Stimulated activated naive CD8-positive, alpha-beta T cell treated with anti-CD3 and anti-CD28 coated beads, Interleukin-15, Interleukin-2, amounts not matched to agents 100 ng/mL and 50 ng/mL, for 24 hours (primary cell): ENCODE results near the gene FABP6.

Experiments used
- H3K27ac Mint-ChIP-seq: one replicate; pipeline ENCODE4 v1.8.0; 2021; ENCODE audit warnings: mild to moderate bottlenecking, mixed read lengths
- H3K27me3 Mint-ChIP-seq: one replicate; pipeline ENCODE4 v1.8.0; 2021; ENCODE audit warnings: mixed read lengths
- H3K36me3 Mint-ChIP-seq: one replicate; pipeline ENCODE4 v1.8.0; 2021; ENCODE audit warnings: low read depth, mixed read lengths
- H3K4me1 Mint-ChIP-seq: one replicate; pipeline ENCODE4 v1.8.0; 2021; ENCODE audit warnings: low read depth, mixed read lengths
- H3K4me3 Mint-ChIP-seq: one replicate; pipeline ENCODE4 v1.8.0; 2021; ENCODE audit warnings: mild to moderate bottlenecking, mixed read lengths
- H3K9me3 Mint-ChIP-seq: one replicate; pipeline ENCODE4 v1.8.0; 2021; ENCODE audit warnings: mixed read lengths

Gene FABP6

DNA sequence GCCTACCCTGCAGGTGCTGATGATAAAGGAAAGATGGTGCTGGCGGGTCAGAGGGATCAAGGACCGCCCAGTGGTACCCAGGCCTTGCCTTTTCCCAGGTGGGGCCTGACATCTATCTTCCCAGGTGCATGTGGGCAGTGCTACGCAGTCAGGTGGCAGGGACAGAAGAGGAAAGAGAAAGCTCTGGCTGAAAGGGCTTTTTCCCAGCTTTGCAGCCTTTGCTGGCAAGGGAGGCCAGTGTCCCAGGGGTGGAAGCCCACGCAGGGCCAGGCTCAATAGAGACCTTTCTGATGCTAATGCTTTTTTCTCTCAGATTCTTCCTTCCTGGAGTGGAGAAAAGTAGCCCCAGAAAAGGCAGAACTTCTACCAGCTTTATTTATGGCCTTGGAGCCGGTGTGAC, 36.7 kb downstream of the FABP6 start:
- H3K27me3 Mint-ChIP-seq = peaks cover 10% of the 10 kb centered on the region
- H3K4me3 Mint-ChIP-seq = no peak overlapping the region
- no peaks in the 10 kb centered on the region for H3K36me3 Mint-ChIP-seq
- H3K27ac Mint-ChIP-seq = no peak overlapping the region
- H3K4me1 Mint-ChIP-seq = peaks cover 15% of the 10 kb centered on the region
- no peaks in the 10 kb centered on the region for H3K9me3 Mint-ChIP-seq

DNA sequence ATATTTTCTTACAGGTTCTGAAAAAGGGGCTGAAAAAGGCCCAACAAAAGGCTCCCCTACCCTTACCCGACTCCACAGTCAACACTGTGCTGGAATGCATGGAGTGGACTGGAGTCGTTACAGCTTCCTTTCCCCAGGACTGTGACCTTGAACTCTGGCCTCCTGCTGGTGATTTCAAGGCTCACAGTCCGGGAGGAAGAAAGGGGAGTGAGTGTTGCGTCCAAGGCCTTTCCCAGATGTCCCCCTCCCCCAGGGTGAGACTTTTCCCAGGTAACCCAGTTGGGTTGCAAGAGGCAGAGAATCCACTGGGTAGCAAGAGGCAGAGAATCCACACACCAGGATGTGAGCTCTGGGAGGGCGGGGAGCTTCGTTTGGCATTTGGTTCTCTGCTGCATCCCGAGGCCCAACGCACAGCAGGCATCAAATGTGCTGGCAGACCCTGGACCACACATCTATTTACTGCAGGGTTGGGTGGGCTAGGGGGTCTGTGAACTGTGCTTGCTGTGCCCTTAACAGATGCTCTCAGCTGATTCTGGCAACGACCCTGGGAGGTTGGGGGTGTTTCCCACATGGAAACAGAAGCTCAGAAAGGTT, 37.5 kb downstream of the FABP6 start:
- H3K4me1 Mint-ChIP-seq = peaks cover 18% of the 10 kb centered on the region
- no peak overlapping the region for H3K27ac Mint-ChIP-seq
- peaks cover 5% of the 10 kb centered on the region for H3K27me3 Mint-ChIP-seq
- no peaks in the 10 kb centered on the region for H3K9me3 Mint-ChIP-seq
- H3K4me3 Mint-ChIP-seq = no peak overlapping the region
- H3K36me3 Mint-ChIP-seq = no peaks in the 10 kb centered on the region

DNA sequence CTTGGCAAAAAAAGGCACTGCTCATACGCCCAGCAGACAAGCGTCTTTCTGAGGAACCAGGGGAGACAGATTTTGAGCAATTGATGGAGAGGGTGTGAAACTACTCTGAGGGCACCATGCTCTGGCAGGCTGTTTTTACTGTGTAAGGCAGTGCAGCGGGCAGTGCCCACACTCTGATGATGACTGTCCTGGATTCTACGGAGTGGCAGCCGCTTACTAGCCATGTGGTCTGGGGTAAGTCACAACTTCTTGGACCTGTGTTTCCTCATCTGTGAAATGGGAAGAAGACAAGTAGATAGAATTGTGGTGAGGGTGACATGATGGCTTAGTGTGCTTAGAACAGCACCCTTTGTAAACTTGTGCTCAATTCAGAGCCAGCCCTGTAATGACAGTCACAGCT, 38.8 kb downstream of the FABP6 start:
- Mint-ChIP-seq H3K27me3 (peaks cover under 1% of the 10 kb centered on the region), H3K27ac (no peak overlapping the region), H3K4me3 (no peak overlapping the region), H3K4me1 (peaks cover 17% of the 10 kb centered on the region), H3K36me3 (no peaks in the 10 kb centered on the region), H3K9me3 (no peaks in the 10 kb centered on the region)

DNA sequence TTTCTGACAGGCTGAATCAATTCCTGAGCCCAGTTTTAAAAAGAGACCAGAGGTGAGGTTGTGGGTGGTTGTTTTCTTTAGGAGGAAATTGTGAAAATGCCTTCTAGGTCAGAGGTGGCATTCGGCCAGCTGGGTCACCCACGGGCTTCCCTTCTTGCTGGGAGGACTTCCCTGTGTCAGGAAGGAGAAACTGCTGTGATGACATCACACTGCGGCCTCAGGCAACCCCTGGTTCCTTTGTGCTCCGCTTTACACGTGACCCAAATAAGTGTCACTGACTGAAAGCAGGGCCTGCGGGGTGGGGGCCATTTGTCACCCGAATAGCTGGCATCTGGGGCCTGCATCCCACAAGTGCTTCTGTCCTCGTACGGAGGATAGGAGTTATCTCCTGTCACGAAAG, 39.7 kb downstream of the FABP6 start:
- H3K9me3 Mint-ChIP-seq = no peaks in the 10 kb centered on the region

DNA sequence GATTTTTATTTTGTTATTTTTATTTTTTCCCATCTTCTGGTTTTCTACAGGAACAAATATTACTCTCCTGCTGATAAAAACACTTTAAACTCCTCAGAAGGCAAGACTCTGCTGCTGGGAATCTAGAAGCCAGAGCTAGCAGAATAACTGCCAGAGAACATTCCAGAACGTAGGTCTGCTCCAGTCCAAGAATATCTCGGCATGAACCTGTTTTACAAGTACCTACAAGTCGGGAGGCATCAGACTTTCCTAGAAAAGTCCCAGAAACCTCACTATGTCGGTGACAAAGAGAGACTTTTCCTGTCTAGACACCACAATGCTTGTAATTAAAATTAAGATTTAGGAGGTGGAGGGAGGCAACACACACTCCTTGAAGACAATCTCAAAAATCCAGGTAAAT, 41.4 kb downstream of the FABP6 start:
- Mint-ChIP-seq H3K4me3 (no peak overlapping the region), H3K9me3 (no peaks in the 10 kb centered on the region), H3K36me3 (no peaks in the 10 kb centered on the region), H3K27me3 (no peaks in the 10 kb centered on the region), H3K4me1 (peaks cover 22% of the 10 kb centered on the region), H3K27ac (no peak overlapping the region)

More for the DNA sequence above, 39.7 kb downstream of the FABP6 start:
- H3K36me3 Mint-ChIP-seq = no peaks in the 10 kb centered on the region
- peaks cover 18% of the 10 kb centered on the region for H3K4me1 Mint-ChIP-seq
- H3K27ac Mint-ChIP-seq = no peak overlapping the region
- no peak overlapping the region for H3K4me3 Mint-ChIP-seq
- H3K27me3 Mint-ChIP-seq = no peaks in the 10 kb centered on the region

DNA sequence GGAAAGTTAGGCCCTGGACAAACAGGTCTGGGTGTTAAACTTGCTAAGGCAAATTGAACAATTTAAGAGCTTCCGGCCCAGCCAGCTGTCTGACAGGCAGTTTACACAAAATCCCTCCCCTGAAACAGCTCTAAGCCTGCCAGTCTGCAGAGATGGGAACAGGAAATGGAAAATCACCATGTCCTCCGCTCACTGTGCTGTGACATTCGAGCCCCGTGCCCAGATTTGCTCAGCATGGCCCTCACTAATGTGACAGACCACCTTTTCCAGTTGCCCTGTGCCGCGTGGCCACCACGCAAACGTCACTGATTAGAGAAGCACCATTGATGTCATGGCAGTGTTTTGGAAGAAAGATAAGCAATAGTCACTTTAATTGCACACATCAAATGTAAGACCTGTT, 42.1 kb downstream of the FABP6 start:
- peak overlapping the region; percentile 56 for H3K27ac Mint-ChIP-seq
- H3K27me3 Mint-ChIP-seq = no peaks in the 10 kb centered on the region
- H3K4me3 Mint-ChIP-seq = peak overlapping the region; percentile 24
- no peaks in the 10 kb centered on the region for H3K36me3 Mint-ChIP-seq
- peaks cover 22% of the 10 kb centered on the region for H3K4me1 Mint-ChIP-seq
- H3K9me3 Mint-ChIP-seq = no peaks in the 10 kb centered on the region

DNA sequence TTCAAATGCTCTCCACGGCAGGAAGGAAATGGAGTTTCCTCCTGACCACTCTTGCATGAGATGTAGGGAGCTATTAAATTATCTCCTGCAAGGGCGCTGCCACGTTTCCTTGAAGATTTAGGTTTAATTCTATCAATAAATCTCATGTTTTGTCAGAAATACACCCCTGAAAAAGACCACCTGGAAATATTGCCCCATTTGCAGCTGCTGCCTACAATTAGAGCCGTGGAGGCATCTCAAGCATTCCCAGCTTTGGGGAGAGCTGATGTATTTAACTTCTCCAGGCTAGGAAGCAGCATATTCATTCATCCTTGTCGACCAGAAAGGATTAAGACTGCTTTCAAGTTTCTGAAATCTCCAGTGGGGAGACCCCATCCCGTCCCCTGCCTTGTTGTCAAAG, 42.5 kb downstream of the FABP6 start:
- no peak overlapping the region for H3K4me3 Mint-ChIP-seq
- no peaks in the 10 kb centered on the region for H3K27me3 Mint-ChIP-seq
- no peak overlapping the region for H3K27ac Mint-ChIP-seq

DNA sequence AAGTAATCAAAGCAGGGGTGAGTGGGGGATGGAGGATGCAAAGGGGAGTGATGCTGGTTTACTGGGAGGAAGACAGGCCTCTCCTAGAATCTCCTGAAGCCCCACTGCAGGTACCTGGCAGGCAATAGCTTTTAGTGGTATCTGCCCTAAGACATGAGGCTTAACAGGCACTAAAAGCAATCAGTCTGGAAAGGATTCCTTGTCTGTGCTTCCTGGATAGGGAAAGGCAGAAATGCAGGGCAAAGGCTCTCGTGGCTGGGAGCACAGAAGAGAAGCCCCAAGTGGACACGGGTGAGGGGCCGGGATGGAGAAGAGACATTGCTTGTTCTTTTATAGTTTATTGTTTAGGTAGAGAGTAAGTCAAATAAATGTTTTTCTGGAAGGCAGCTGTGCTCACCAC, 43.0 kb downstream of the FABP6 start:
- no peaks in the 10 kb centered on the region for H3K36me3 Mint-ChIP-seq
- H3K9me3 Mint-ChIP-seq = no peaks in the 10 kb centered on the region
- no peak overlapping the region for H3K27ac Mint-ChIP-seq
- H3K4me1 Mint-ChIP-seq = peaks cover 22% of the 10 kb centered on the region
- no peak overlapping the region for H3K4me3 Mint-ChIP-seq
- no peaks in the 10 kb centered on the region for H3K27me3 Mint-ChIP-seq

More for the DNA sequence above, 42.5 kb downstream of the FABP6 start:
- H3K9me3 Mint-ChIP-seq = no peaks in the 10 kb centered on the region
- peaks cover 22% of the 10 kb centered on the region for H3K4me1 Mint-ChIP-seq
- no peaks in the 10 kb centered on the region for H3K36me3 Mint-ChIP-seq

DNA sequence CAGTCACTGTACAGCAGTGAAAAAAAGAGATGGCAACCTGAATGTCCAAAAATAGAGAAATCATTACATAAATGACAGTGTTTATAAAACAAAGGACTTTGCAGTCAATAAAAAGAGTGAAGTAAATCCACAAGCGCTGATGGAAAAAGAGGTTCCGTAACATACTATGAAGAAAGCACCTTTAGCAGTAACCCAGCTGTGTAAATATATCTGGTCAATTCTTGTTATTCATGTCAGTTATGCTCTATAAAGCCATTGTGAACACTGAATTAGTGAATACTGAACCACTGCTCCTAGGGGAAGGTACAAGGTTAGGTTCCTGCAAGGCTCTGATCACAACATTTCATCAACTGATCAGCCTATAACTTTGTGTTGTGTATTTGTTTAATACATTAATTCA, 43.6 kb downstream of the FABP6 start:
- H3K36me3 Mint-ChIP-seq = no peaks in the 10 kb centered on the region
- H3K27ac Mint-ChIP-seq = no peak overlapping the region
- no peaks in the 10 kb centered on the region for H3K27me3 Mint-ChIP-seq
- peaks cover 22% of the 10 kb centered on the region for H3K4me1 Mint-ChIP-seq
- H3K4me3 Mint-ChIP-seq = no peak overlapping the region
- H3K9me3 Mint-ChIP-seq = no peaks in the 10 kb centered on the region

DNA sequence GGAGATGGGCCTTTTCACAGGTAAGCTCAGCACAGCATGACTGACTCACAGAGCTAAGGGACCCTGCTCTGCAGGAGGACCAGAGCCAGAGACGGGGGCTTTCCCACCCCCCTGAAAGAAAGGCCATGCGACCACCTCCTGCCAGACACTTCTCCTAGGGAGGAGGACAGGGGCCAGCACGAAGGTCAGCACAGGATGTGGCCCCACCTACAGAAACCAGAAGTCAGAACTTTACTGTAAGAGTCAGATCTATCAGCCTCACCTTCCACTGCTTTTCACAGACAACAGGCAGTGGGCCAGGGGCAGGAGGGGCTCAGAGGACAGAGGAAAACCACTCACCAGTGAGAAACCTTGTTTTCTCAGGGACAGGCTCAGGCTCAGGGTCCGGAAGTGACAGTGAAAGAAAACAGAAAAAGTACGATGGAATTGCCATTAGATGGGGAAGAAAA, 45.2 kb downstream of the FABP6 start:
- Mint-ChIP-seq H3K4me1 (peaks cover 20% of the 10 kb centered on the region), H3K36me3 (no peaks in the 10 kb centered on the region), H3K27ac (peak overlapping the region; percentile 61), H3K27me3 (no peaks in the 10 kb centered on the region), H3K9me3 (no peaks in the 10 kb centered on the region), H3K4me3 (no peak overlapping the region)

DNA sequence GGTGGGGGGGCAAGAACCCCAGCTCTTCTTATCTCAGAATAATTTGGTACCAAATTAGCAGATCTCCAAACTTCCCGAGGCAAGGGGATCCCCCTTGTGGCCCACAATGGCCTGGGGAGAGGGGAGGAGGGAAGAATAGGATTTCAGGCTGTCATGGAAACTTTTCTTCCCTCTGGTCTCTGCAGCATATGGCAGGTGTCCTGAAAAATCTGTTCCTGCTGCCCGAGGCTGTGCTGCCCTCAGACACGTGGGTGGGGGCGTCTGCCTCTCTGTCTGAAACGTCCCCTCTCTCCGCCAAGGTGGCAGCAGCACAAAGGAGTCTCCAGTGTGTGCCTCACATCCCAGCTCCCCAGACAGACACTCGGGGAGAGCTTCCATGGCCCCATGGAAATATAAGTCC, 49.0 kb downstream of the FABP6 start:
- Mint-ChIP-seq H3K4me1 (peaks cover 5% of the 10 kb centered on the region), H3K36me3 (no peaks in the 10 kb centered on the region), H3K27me3 (no peaks in the 10 kb centered on the region), H3K27ac (no peak overlapping the region), H3K4me3 (no peak overlapping the region), H3K9me3 (no peaks in the 10 kb centered on the region)

DNA sequence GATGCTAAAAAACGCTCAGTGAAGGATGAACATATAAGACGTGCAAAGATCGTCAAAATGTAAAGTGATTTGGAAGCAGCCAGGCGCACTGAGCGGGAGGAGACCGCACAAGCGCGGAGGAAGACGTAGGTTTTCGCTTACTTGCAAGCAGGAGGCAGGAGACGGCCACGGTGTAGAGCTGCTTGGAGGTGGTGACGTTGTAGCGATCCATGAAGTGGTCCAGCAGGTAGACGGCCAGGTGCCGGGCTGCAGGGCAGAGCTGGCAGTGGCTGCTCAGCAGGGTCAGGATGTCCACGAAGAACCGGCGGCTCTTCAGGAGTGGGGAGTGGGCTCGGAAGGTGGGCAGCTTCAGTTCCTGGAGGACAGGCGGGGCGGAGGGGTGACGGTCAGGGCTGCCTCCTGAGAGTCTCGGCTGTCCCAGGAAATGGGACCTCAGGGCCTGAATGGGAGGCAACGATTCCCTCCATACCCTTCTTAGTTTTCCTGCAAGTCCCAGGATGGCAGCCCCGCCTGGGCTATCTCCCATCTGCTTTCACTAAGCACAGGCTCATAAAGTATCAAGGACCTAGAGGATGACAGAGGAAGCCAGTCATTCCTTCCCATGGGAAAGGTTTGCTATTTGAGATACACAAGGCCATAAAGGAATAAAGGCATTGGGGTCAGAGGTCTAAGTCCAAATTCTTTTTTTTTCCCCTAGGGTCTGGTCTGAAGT, 51.2 kb downstream of the FABP6 start:
- H3K4me3 Mint-ChIP-seq = no peak overlapping the region
- H3K27me3 Mint-ChIP-seq = peaks cover 5% of the 10 kb centered on the region
- no peaks in the 10 kb centered on the region for H3K4me1 Mint-ChIP-seq
- H3K27ac Mint-ChIP-seq = no peak overlapping the region
- no peaks in the 10 kb centered on the region for H3K36me3 Mint-ChIP-seq
- no peaks in the 10 kb centered on the region for H3K9me3 Mint-ChIP-seq

DNA sequence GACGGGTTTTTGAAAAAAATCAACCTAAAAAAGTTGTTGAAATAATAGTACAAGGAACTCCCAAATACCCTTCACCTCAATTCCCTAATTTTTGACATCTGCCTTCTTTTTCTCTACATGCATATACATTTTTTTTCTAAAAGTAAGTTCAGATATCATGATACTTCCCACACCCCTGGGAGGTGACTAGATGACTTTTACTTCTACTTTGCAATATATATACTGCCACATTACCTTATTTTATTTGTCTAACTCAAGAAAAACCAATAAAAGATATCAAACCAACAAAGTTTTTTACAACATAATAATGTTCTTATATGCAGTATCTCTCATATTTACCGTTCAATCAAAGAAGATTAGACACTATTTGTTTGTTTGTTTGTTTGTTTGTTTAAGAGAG, 52.0 kb downstream of the FABP6 start:
- Mint-ChIP-seq H3K27ac (no peak overlapping the region), H3K4me3 (no peak overlapping the region), H3K36me3 (no peaks in the 10 kb centered on the region), H3K4me1 (no peaks in the 10 kb centered on the region), H3K9me3 (no peaks in the 10 kb centered on the region), H3K27me3 (peaks cover 5% of the 10 kb centered on the region)

DNA sequence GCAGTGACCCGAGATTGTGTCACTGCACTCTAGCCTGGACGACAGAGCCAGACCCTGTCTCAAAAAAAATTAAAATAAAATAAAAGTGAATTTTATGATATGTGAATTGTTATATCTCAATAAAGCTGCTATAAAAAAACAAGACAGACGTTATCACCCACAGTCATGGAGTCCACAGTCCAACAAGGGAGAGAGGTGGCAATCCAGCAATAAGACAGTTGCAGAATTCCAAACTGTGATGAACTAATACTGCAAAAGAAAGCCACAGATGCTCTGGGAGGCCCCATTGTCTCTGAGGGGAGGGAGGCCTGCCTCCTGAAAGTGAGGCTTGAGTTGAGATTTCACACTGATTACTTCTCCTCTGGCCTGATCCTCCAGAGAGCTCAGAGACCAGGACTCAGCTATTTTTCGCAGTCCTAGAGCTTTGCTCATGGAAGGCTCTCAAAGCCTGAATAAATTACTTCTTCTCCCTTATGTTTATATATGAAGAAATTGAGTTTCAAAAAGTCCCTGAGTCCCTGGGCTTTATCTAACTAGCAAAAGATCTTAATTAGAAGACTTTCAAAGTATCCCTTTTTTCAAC, 55.1 kb downstream of the FABP6 start:
- no peak overlapping the region for H3K4me3 Mint-ChIP-seq
- H3K27me3 Mint-ChIP-seq = peaks cover 5% of the 10 kb centered on the region
- no peaks in the 10 kb centered on the region for H3K9me3 Mint-ChIP-seq
- no peaks in the 10 kb centered on the region for H3K4me1 Mint-ChIP-seq
- no peak overlapping the region for H3K27ac Mint-ChIP-seq
- no peaks in the 10 kb centered on the region for H3K36me3 Mint-ChIP-seq

DNA sequence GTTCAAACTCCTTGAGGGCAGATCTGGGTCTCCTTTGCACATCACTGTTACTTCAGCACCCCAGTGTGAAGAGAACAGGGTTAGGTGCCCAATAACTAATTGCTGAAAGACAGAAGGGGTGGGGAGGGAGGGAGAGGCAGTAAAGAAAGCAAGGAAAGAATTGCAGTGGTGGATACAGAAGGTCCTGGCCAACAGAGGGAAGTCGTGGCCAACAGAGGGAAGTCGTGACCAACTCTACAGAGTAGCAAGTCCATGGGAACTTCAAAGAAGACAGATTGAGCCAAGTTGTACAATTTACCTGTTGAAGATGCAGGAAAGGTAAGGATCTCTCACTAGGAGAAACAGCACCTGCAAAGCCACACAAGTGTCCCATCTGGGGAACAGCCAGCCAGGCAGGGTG, 56.0 kb downstream of the FABP6 start:
- Mint-ChIP-seq H3K4me1 (no peaks in the 10 kb centered on the region), H3K27me3 (peaks cover 5% of the 10 kb centered on the region), H3K36me3 (no peaks in the 10 kb centered on the region), H3K27ac (no peak overlapping the region), H3K4me3 (no peak overlapping the region), H3K9me3 (no peaks in the 10 kb centered on the region)
